ENCODE results near the gene CD8A.

DNA sequence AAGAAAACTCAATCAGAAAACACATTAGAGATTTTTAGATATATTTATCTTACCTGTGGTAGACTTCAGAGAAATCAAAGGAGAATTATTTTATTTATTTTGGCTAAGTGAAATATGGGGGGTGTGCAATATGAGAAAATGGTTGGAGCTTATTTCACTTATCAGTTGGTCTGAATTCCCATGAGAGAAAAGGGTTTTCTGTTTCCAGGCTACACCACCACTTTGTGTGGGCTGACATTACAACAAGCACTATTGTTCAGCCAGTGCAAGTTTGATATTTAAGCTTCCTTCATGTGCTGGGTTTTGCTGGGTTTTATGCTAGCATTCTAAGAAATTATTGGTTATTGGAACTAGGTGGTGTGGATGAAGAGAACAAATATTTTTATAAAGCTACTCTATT is 37.1 kb downstream of the CD8A start:
- TF ChIP-seq, protein P1, sequence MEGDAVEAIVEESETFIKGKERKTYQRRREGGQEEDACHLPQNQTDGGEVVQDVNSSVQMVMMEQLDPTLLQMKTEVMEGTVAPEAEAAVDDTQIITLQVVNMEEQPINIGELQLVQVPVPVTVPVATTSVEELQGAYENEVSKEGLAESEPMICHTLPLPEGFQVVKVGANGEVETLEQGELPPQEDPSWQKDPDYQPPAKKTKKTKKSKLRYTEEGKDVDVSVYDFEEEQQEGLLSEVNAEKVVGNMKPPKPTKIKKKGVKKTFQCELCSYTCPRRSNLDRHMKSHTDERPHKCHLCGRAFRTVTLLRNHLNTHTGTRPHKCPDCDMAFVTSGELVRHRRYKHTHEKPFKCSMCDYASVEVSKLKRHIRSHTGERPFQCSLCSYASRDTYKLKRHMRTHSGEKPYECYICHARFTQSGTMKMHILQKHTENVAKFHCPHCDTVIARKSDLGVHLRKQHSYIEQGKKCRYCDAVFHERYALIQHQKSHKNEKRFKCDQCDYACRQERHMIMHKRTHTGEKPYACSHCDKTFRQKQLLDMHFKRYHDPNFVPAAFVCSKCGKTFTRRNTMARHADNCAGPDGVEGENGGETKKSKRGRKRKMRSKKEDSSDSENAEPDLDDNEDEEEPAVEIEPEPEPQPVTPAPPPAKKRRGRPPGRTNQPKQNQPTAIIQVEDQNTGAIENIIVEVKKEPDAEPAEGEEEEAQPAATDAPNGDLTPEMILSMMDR (IDR thresholded peaks at IDR 0.05; ENCODE audit: insufficient read depth, low read depth, low read length): no peak
- no peak for TF ChIP-seq EZH2 (IDR thresholded peaks at IDR 0.05; ENCODE audit: insufficient read depth, low read length)

All from astrocyte (in vitro differentiated cells and primary cell).